ENCODE results near the gene FEN1.

FEN1 gene

DNA sequence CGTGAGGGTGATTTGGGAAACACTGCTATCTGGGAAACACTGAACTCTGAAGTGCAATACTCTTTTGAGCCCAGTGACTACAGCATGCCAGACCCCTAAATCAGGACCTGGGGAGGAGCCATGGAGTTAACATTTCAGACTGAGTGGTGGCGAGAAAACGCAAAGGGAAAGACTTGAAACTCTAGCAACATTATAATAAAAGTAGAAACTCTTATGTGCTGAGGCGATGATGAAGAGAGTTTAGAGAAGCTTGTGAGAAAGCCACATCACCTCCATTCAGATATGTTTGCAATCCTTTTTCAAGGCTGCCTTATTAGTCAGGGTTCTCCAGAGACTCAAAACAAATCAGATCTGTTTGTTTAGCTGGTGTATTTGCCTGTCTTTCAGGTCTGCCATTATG lies 1.9 kb downstream of the FEN1 start:
- no peak for DNase-seq (ENCODE audit: low spot score)

DNA sequence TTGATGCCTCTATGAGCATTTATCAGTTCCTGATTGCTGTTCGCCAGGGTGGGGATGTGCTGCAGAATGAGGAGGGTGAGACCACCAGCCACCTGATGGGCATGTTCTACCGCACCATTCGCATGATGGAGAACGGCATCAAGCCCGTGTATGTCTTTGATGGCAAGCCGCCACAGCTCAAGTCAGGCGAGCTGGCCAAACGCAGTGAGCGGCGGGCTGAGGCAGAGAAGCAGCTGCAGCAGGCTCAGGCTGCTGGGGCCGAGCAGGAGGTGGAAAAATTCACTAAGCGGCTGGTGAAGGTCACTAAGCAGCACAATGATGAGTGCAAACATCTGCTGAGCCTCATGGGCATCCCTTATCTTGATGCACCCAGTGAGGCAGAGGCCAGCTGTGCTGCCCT lies 2.7 kb downstream of the FEN1 start:
- no peak for DNase-seq (ENCODE audit: low spot score)

DNA sequence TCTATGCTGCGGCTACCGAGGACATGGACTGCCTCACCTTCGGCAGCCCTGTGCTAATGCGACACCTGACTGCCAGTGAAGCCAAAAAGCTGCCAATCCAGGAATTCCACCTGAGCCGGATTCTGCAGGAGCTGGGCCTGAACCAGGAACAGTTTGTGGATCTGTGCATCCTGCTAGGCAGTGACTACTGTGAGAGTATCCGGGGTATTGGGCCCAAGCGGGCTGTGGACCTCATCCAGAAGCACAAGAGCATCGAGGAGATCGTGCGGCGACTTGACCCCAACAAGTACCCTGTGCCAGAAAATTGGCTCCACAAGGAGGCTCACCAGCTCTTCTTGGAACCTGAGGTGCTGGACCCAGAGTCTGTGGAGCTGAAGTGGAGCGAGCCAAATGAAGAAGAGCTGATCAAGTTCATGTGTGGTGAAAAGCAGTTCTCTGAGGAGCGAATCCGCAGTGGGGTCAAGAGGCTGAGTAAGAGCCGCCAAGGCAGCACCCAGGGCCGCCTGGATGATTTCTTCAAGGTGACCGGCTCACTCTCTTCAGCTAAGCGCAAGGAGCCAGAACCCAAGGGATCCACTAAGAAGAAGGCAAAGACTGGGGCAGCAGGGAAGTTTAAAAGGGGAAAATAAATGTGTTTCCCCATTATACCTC lies 3.3 kb downstream of the FEN1 start:
- DNase-seq (ENCODE audit: low spot score): no peak

DNA sequence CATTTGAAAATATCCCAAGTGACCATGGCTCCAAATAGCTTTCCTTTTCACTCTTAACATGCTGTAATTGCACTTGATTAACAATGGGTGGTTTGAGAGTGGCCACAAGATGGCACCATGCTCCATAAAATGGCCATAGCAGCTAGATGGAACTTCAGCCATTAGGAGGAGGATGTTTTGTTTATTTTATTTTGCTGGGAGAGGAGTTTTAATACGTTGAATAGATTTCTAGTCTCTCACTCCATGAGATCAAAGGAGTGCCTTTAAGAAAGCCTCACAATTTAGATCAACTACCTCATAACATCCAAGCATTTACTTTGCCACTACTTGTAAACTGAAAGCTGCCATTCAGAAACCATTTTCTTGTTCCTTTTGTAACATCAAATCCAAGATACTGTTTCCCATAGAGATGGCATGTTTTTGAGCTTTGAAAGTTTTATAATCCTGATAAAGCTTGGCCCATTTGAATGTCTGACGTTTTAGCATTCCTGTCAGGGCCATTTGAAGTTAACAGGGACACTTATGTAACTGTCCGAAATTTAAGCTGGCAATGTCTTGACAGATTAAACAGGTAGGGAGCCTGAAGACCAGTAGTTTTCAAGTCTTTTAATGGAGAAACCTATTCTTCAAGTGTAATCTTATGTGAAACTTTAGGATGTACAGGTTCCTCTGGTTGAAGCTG lies 4.7 kb downstream of the FEN1 start:
- peak; percentile 87 for DNase-seq (ENCODE audit: low spot score)

DNA sequence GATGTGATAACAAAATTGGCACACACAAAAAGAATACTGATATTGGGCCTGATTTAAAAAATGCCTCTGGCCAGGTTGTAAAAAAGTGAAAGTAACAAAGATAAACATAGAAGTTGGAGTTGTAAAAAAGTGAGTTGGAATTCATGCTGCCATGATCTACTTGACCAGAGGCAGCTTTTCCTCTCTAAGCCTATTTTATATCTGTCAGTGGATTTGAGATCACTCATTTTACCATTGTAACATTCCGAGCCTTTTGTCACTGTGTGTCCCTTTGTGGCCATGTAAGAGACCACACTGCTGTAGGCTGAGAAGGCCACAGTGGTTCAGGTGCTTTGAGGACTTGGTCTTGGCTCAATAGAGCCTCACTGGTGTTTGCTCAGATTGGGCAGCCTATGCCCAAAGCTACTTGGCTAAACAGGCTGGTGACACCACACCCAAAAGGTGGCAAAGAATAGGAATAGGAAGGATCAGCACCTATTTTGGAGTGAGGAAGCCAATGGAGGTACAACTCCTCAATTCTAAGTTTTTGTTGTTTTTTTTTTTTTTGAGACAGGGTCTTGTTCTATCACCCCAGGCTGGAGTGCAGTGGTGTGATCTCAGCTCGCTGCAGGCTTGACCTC lies 7.1 kb downstream of the FEN1 start:
- no peak for DNase-seq (ENCODE audit: low spot score)

DNA sequence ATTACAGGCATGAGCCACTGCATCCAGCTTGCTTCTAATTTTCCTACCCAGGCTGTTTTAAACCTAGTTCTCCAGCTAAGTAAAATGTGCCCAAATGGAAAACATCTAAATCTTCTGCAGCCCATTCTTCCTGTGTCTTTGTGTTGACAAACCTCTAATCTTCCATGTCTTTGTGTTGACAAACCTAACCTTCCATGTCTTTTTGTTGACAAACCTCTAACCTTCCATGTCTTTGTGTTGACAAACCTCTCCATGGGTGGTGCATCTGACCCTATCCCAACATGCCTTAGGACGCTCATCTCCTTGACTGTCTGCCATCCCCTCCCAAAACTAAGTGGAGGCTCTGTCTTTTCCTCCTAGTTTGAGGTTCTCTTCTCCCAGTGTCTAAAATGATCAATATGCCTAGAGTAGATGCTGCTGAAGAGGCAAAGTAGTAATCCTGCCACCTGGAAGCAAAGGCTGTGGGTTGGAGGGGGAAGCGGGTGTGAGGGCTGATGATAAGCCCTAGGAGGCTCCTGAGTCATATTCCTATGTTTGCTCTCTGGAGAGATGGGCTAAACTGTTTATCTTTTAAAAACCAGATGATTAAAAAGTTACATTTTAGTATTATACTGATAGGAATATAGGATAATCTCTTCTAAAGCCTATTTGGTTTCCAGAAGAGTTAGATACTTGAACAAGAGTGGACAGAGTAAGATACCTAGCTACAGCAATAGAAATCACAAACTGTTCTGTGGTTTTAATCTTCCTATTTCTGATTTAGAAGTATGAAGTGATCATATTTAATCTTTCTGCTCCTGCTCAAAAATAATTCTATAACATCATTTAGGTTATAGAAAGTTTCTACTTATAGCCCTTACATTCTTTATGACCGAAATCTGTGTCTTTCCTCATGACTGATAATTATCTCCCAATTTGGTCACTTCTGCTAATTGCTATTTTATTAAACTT lies 7.9 kb downstream of the FEN1 start:
- peak; percentile 61 for DNase-seq (ENCODE audit: low spot score)

DNA sequence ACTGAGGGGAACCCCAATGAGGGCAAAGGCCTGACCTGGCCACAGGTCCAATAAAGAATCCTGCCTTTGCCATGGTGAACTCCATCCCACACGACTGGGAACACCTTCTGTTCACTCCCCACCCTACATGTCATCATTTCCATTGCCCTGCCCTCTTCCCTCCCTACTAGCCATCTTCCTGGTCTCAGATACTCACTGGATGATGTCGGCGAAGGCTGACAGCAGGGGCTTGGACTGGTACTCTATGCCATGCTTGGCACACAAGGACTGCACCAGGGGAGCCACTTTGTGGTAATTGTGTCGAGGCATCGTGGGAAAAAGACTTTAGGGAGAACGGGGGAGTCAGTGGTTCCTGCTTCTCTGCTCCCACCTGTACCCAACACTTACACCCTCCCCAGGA lies 9.9 kb downstream of the FEN1 start:
- no peak for DNase-seq (ENCODE audit: low spot score)

DNA sequence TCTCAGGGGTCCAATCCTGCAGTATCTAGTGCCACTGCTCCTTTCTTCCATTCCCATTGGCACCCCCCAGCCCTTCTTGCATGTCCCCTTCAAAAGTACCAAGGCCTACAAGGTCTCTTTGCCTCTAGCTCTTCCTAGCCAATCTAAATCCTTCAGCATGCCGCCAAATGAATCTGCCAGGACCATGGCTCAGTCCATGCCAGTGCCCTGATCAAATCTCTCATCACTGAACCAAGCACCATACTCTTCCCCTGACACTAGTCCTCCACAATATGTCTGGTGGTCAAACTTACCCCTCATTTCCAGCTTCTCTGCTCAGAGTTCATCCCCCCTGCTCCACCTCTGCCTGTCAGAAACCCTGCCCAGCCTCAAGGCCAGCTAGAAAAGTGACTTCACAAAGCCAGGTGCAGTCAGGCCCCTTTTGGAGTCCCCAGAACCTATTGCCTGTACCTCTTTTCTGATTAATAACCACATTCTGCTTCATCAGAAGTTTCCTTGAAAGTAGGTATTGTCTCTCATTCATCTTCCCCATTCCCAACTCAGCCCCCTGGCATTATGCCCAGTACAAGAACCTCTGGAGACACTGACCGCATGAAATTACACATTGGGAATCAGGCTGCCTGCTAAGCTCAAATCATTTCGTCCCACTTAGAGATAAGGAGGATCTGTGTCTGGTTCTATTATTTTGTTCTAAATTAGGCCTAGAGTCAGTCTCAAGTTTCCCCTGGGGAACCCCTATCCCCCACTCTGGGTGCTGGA lies 11.4 kb downstream of the FEN1 start:
- DNase-seq (ENCODE audit: low spot score): no peak

DNA sequence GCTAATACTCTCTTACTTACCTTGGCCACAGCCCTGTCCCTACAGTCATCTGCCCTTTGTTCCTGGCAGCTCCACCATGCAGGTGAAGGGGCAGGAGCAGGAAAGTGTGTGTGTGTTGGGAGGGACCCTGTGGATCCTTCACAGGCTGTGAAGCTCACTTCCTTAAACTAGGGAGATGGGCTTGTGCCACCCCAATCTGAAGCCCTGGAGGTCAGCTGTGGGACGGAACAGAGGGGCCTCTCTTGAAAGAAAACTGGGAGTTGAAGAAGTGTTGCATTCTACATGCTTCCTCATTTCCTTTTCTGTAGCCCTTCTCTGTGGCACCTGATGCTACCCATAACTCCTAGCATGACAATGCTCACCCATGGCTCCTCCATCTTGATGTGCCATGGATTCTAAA lies 12.4 kb downstream of the FEN1 start:
- DNase-seq (ENCODE audit: low spot score): no peak

DNA sequence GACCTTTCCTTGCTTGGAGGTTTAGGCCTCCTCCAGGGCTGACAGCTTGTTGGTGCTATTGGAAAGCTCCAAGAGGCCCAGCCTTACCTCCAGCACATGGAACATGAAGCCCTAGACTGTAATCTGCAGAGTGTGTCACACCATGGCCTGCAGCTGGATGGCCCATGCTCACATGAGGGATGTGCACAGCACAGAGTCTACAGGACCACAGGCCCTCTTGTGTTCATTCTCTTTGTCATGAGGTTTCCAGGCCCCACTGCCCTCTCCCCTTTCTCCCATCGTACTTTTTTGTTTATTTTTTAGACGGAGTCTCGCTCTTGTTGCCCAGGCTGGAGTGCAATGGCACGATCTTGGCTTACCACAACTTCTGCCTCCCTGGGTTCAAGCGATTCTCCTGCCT lies 14.1 kb downstream of the FEN1 start:
- no peak for DNase-seq (ENCODE audit: low spot score)

DNA sequence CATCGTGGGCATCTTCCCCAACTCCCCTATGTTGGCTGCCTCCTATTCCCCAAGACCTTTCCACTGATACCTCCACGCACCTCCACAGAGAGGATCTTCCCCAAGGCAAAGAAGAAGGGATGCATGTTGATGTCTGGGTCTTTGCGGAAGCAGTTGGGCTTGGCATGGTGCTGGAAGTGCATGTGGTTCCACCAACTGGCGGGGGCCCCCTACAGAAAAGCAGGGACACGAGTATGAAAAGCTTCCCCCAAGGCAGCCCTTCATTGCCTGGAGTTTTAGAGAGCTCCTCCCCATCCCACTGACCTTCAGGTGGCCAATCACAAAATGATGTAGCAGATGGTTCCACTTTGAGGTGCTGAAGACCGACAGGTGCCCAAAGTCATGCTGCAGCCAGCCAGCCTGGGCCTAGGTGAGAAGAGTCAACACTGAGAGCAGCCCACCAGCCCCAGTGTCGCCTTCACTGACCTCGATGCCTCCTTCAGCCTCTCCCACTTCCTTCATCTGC lies 18.0 kb downstream of the FEN1 start:
- DNase-seq (ENCODE audit: low spot score): no peak

DNA sequence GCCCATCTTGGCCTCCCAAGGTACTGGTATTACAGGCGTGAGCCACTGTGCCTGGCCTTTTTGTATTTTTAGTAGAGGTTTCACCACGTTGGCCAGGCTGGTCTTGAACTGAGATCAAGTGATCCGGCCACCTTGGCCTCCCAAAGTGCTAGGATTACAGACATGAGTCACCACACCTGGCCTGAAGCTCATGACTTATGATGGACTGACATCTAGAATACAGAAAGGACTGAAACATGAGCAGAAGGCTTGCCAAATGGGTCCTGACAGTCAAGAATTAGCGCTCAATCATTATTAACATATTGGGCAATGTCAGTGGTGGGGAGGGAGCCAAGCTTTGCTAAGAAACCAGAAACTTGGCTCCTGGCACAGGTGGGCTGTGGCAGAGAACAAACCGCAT lies 19.1 kb downstream of the FEN1 start:
- no peak for DNase-seq (ENCODE audit: low spot score)

DNA sequence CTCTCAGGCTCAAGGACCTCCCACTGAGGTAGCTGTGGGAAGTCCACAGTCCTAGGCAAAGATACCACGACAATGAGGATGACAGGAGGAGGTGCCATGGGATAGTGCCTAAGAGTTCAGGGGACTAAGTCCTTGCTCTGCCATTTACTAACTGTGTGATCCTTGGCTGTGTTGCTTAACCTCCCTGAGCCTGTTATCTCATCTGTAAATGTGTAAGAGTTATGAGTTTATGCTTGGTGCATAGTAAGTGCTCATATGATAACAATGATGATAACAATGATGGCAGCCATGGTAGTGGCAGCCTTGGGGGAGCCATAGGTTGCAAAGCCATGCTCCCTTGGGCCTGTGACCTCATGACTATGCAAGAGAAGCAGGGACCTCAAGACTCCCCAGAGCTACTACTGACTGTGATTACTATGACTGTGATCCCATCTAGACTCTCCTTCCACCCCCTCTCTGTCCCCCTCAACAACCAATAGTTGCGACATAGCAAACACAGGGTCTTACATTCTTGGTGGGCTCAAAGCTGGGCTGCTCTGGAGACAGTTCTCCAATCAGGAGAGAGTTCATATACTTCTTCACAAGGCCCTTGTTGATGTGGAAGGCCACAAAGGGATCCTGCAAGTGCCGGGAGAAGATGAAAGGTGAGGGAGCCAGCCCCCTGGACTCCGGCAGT lies 20.2 kb downstream of the FEN1 start:
- no peak for DNase-seq (ENCODE audit: low spot score)

DNA sequence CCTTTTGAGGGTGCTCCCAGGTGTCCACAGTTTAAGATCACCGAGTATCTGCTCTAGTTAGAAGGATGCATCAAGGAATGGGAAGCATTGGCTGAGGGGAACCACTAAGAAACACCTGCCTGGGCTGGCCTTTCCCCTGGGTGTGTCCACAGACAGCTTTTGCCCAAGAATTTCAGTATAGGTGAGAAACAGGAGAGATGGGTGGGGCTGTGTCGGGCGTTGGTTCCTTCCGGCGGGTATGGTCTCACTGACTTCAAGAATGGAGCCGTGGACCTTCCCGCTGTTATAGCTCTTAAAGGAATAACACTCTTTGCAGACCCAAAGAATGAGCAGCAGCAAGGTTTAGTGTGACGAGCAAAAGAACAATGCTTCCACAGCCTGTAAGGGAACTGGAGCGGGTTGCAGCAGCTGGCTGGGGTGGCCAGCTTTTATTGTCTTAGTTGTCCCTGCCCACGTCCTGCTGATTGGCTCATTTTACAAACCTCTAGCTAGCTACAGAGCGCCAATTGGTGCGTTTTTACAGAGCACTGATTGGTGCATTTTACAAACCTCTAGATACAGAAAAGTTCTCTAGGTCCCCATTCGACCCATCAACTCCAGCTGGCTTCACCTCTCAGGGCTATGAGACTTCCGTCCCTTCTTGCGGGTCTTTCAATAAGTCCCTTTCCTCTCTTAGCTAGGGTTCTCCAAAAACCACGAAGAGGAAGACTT lies 21.7 kb downstream of the FEN1 start:
- DNase-seq (ENCODE audit: low spot score): no peak

DNA sequence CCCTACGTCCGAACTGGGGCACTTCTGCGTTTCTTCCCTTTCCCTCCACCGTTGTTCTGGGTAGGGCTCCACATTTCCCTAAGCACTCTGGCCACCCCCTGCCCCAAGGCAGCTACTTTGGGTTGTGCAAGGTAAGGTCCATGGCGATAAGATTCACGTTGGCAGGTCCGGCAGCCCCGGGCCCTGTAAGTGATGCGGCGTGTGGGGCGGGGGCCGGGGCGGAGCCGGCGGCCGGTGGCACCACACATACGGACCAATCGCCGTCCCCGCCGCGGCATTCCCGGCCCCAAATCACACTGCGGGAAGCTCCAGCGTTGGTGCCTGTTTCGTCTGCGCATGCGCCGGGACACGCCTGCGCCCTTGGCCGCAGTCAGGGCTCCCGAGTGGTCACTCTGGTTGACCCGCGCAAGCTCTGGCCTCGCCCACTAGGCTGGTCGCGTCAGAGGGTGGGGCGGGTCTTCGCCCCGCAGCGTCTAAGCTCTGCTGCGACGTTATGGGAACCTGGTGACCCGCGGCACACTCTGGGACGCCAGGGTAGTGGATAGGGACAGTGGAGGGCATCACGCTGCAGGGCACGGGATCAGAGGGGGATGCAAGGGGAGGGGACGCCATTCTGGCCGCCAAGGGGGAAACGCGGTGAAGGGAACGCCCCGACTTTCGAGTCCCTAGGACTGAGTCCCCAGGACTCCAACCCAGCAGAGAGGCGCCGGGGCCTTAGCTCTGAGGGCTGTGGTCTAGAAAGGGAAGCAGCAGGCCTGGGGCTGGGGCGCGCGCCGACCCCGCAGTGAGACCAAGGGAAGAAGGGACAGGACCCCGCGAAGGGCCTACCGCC lies 22.5 kb downstream of the FEN1 start:
- DNase-seq (ENCODE audit: low spot score): peak; percentile 50

DNA sequence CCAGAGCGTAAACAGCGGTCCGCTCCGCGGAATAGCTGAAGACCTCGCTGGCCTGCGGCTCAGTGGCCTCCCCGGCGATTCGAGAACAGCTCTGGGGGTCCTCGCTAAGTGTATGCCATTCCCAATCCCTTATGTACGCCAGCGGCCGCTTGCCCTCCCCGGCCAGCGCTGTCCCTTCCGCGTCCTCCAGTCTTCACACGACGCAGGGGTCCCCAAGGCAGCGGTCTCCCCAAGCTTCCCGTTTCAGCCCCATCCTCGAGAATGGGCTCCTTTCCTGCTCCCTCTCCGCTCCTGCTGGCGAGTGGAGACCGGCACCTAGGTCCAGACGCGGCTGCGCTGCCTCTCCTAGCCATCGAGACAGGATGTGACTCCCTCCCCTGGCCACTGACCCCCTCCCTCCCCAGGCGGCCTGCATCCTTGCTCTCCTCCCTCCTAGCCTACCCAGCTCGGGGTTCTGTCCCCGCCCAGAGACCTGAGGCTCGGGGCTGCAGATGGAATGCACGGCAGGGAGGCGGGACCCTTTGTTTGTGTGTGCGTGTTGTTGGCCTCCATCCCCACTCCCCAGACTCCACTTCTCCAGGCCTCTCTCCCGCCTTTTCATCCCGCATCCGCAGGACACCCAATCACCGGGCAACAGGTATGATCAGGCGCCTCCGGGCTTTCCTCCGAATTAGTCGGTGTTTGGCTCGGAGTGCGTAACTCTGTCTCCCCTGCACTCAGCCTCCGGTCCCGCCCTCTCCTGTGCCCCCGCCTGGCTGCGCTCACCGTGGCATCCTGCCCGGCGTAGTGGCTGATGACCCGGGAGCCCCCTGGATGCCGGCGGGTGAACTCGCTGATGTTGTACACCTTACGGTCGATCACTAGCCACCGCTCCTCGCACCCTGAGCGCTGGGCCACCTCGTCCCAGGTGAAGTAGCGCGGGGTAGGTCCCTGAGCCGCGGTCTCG lies 23.4 kb downstream of the FEN1 start:
- peak; percentile 50 for DNase-seq (ENCODE audit: low spot score)

DNA sequence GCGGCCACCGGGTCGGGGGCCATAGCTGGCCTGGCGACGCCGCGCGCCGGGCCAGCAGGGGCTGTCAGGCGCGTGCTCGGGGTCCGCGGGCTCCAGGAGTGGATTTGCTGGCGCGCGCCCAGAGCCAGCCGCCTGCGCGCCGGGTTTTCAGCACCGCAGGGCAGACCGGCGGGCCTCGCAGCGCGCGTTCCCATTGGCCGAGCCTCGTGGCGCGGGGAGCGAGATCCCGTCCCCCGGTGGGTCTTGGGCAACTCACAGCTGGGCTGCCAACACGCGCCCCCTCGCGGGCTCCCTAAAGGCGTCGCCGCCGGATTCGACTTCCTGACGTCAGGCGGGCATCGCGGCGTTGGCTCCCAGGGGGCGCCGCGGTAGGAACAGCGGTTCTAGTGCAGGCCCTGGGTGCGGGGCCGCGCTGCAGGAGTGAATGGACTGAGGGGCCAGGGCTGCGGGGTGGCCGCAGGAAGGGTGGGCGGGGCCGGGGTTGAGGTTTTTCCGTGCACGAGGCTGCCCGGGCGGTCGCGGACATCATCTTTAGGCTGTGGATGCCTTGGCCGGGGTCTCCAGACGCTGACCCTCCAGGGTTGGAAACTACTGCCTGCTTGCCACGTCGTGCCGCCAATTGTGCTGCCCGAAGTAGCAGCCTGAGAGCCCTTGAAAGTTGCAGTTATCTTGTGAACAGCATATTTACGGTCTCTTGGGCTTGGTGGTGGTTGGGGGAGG lies 24.2 kb downstream of the FEN1 start, which contains the start of gene FADS1:
Gene FADS1 (minus strand): TSS at position 268 of the 720 bp plus-strand sequence. CDS start 74 bp downstream, at position 194.
- DNase-seq (ENCODE audit: low spot score): peak; percentile 67

Data from hematopoietic multipotent progenitor cell treated with erythropoietin and hydrocortisone succinate and interleukin-3 and kit ligand, for 15 days (in vitro differentiated cells).